ENCODE measurements around the gene PLA2G4D. TPM values are rescaled to one million over a fixed set of nuclear protein-coding genes. Genes with fewer than 3 reads are reported as not detected.

PLA2G4D gene
- total RNA-seq, 1 donor from 2014 or later, result not detected

GRCh38 chr15:42090370-42090769 is 4.0 kb downstream of the PLA2G4D start:
- DNase-seq (ENCODE audit: low spot score), result no peak

- DNase-seq (ENCODE audit: low spot score), result no peak
Observed at GRCh38 chr15:42089942-42090341, 4.4 kb downstream of the PLA2G4D start.

- DNase-seq (ENCODE audit: low spot score), result no peak
Observed at GRCh38 chr15:42088801-42089640, 5.3 kb downstream of the PLA2G4D start.

- no peak for DNase-seq (ENCODE audit: low spot score)
Observed at GRCh38 chr15:42087926-42088800, 6.2 kb downstream of the PLA2G4D start.

- DNase-seq (ENCODE audit: low spot score), result no peak
Observed at GRCh38 chr15:42087460-42087859, 6.9 kb downstream of the PLA2G4D start.

- no peak for DNase-seq (ENCODE audit: low spot score)
Observed at GRCh38 chr15:42085721-42086120, 8.6 kb downstream of the PLA2G4D start.

GRCh38 chr15:42085236-42085605 is 9.1 kb downstream of the PLA2G4D start:
- DNase-seq (ENCODE audit: low spot score), result no peak

GRCh38 chr15:42084465-42085235 is 9.7 kb downstream of the PLA2G4D start:
- DNase-seq (ENCODE audit: low spot score), result peak; percentile 70

- DNase-seq (ENCODE audit: low spot score), result no peak
Observed at GRCh38 chr15:42083916-42084315, 10.4 kb downstream of the PLA2G4D start.

- DNase-seq (ENCODE audit: low spot score), result no peak
Observed at GRCh38 chr15:42083605-42083908, 10.8 kb downstream of the PLA2G4D start.

GRCh38 chr15:42082823-42083604 is 11.3 kb downstream of the PLA2G4D start:
- no peak for DNase-seq (ENCODE audit: low spot score)

- no peak for DNase-seq (ENCODE audit: low spot score)
Observed at GRCh38 chr15:42082141-42082540, 12.2 kb downstream of the PLA2G4D start.

GRCh38 chr15:42080919-42081830 is 13.2 kb downstream of the PLA2G4D start:
- no peak for DNase-seq (ENCODE audit: low spot score)

GRCh38 chr15:42080186-42080918 is 14.0 kb downstream of the PLA2G4D start:
- no peak for DNase-seq (ENCODE audit: low spot score)

- DNase-seq (ENCODE audit: low spot score), result no peak
Observed at GRCh38 chr15:42079401-42079908, 14.9 kb downstream of the PLA2G4D start.

- no peak for DNase-seq (ENCODE audit: low spot score)
Observed at GRCh38 chr15:42078903-42079302, 15.5 kb downstream of the PLA2G4D start.

- DNase-seq (ENCODE audit: low spot score), result no peak
Observed at GRCh38 chr15:42077689-42078088, 16.7 kb downstream of the PLA2G4D start.

GRCh38 chr15:42073418-42073817 is 20.9 kb downstream of the PLA2G4D start:
- DNase-seq (ENCODE audit: low spot score), result no peak

GRCh38 chr15:42072141-42072685 is 22.1 kb downstream of the PLA2G4D start:
- no peak for DNase-seq (ENCODE audit: low spot score)

All from mucosa of gallbladder (tissue), 1 donor.